ENCODE data around the gene ACP3.
"Not testable (repeated sequence)": the region's sequence is repeated elsewhere in the genome, so short reads cannot be mapped to it uniquely, and the experiment has no call there.

Gene ACP3

DNA sequence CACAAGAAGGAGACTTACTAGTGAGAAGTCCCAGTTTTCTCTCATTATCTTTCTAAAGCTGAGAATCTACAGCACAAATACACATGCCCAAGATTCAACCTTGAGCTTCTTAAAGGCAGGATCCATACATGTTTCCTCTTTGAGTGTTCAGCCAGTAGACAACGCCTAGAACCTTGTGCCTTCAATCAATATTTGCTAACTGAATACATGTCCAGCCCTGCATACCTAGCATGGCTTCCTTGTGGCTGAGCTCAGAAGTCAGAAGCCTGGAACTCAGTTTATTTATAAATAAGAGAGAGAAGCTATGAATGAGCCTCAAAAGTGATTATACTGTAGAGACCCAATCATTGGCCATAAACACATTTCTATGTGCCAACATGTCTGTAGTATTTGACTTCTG, 43.5 kb downstream of the ACP3 start:
- no peak for DNase-seq (ENCODE audit: low read depth in 2 of 2)

DNA sequence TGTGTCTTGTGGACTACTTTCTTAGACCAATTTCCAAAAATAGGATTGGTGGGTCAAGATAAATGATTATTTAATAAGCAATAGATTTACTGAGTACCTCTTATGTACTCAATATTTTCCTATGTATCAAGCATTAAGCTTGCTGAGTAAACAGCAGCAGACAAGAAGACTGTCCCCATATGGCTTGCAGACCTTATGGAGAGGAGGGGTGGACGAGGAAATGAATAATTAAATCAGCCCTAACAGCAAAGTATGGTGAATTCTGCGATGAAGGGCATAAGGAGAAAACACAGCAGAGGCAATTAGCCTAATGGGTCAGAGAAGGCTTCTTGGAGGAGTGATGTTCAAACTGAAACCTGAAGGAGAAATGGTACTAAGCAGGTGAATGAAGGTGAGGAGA, 45.1 kb downstream of the ACP3 start:
- no peak for DNase-seq (ENCODE audit: low read depth in 2 of 2)

DNA sequence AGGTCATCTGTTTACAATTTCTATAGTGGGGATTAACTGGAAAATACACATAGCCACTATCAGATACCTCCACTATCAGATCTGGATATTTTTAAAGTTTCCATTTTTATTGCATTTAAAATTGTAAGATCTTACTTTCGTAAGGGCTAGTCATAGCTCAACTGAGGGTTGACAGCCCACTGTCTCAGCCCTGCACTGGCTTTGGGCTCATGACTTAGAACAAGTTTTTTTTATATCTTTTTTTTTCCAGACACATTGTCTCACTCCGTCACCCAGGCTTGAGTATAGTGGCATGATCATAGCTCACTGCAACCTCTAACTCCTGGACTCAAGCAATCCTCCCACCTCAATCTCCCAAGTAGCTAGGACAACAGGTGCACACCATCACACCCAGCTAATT, 51.3 kb downstream of the ACP3 start:
- no peak for DNase-seq (ENCODE audit: low read depth in 2 of 2)

DNA sequence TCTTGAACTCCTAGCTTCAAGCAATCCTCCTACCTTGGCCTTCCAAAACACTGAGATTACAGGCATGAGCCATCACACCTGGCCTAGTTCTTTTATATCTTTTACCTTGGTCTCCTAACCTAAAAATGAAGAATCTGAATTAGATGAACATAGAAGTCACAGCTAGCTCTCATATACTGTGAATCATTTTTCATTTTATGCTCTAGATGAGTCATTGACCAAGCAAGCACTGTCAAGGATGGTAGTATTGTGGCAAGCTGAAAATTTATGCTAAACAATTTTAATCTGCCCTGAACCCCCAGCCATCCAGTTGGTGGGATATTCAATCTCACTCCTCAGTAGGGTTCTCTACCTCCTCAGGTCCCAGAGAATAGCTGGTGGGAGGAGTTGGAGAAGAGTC, 51.8 kb downstream of the ACP3 start:
- no peak for DNase-seq (ENCODE audit: low read depth in 2 of 2)

DNA sequence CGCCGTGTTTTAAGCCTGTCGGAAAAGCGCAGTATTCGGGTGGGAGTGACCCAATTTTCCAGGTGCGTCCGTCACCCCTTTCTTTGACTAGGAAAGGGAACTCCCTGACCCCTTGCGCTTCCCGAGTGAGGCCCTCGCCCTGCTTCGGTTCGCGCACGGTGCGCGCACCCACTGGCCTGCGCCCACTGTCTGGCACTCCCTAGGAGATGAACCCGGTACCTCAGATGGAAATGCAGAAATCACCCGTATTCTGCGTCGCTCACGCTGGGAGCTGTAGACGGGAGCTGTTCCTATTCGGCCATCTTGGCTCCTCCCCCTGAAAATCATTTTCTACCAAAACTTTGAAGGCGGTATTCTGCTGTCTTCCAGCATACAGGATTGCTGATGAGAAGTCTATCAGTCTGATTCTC, 59.7 kb downstream of the ACP3 start:
- not testable (repeated sequence) for DNase-seq (ENCODE audit: low read depth in 2 of 2)

DNA sequence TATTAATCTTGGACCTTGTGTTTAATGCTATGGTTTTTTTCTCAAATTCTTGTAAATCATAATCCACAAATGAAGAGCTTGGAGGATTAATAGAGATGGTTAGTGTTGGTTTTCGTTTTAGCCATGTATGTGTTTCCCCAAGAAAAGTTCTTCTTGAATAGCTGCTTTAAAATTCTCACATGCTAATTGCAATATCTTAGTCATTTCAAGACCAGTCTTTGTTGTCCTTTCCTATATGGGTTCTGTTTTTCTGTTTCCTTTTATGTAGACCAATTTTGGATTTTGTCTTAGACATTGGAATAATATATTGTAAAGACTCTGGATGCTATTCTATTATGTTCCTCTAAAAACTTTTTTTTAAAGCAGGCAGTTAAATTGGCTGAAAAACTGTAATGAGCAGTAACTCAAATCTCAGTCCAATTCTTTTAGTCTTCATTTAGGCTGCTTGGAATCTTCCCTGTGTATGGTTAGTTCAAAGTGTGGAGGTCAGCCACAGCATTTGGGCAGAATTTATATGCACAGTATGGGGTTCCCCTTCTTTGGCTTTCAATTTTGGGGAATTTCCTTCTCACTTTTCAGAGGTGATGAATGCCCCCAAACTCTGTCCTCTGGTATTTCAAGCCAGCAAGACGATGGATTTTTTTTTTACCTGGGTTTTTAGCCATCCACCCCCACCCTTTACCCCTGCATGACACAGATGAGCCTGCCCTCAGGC, 61.0 kb downstream of the ACP3 start:
- DNase-seq (ENCODE audit: low read depth in 2 of 2): no peak

DNA sequence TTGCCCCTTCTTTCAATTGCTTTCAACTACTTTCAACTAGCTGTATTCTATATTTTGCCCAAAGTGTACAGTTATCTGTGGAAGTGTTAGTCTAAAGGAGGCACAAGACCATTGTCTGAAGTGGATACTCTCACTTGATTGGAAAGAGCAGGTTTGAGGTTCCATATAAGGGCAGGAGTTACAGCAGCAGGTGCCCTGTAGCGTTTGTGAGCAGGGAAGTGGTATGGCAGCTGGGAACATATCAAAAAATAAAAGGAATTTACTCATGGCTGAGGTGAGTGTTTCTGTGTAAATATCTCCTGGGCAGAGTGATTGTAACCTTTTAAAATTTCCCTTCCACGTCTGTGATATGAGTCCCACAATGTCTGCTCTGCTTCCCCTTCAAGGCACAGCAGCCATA, 61.6 kb downstream of the ACP3 start:
- no peak for DNase-seq (ENCODE audit: low read depth in 2 of 2)

DNA sequence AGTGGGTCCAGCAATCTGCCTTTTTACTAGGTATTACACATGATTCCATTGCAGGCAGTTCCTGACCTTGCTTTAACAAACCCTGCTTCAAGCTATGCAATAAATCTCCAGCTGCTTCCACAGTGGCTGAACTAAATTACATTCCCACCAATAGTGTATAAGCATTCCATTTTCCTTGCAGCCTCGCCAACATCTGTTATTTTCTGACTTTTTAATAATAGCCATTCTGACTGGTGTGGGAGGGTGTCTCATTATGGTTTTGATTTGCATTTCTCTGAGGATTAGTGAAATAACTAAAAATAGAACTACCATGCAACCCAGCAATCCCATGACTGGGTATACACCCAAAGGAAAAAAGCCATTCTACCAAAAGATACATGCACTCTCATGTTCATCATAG, 63.7 kb downstream of the ACP3 start:
- DNase-seq (ENCODE audit: low read depth in 2 of 2): no peak

DNA sequence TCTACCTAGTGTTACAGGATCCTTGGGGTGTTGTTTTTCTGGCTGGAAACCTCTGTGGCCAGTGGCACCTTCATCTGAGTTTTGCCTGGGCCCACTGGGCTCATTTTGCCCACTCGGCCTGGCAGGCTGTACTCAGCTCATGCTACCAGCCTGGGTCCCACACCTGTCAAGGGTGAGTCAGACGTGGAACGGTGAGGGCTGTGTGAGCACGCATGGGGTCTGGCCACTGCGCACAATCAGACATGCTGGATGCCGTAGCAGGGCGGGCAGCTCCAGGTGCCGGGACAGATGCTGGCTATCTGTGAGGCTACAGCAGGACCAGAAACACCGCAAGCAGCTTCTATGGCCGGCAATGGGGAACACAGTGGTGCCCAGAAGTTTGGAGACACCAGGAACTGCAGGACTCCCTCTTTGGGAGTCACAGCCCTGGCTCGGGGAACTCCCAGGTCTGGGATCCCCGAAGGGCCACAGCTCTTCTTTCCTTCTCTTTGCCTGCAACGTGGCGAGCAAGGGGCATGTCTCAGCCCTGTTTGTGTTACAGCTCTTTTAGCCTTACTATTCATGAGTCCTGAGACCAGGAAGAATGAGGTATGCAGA, 64.2 kb downstream of the ACP3 start:
- no peak for DNase-seq (ENCODE audit: low read depth in 2 of 2)

DNA sequence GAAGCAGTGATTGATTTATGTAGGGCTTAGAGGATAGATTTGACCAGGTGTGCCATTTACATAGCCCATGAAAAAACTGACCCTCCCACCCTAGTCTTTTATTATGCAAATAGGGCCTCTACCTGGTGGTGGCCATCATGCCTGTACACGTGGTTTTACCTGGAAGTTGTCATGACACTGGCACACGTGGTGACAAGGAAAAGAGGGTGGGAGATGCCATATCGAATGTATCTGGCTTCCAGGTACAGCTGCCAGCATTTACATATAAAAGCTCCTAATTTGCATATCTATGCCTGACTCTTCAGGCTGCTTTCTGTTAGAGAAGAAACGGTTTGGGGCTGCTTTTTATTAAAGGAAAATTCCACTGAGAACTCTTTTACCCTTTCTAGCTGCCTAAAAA, 65.1 kb downstream of the ACP3 start:
- no peak for DNase-seq (ENCODE audit: low read depth in 2 of 2)

DNA sequence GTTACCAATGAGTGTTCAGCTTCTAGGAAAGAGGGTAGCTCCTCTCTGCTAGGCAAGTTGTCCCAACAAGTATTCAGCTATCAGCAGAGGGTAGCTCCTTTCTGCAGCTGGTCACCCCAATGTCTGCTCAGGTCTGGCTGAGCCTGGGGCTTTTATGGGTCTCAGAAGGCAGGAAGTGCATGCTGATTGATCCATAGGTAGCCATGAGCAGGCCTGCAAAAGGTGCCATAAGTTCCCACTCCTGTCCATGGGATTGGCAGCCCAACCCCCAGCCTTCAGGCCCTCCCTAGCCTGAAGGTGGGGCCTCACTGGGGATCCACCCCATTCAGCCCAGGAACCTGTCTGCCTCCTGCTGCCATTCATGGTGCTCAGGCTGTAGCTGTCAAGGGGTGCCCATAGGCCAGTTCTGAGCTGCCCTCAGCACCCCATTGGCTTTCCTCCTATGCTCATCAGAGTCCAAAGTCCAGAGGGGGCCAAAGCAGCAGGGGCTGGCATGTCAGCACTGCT, 65.5 kb downstream of the ACP3 start:
- no peak for DNase-seq (ENCODE audit: low read depth in 2 of 2)

DNA sequence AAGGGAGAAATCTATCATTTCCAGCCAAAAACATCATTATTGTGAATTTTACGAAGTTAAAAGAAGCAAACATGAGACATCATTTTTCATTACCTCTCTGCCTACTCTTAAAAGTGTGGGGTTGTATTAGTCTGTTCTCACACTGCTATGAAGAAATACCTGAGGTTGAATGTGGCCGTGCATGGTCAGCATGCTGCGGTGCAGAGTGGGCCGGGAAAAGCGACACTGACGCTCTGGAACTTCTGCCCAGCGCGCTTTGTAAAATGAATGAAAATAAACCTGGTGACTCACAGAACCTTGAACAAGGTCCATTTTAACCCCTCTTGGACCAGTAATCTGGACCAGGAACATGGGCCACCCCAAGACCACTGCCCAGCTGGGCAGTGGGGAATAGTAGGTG, 69.1 kb downstream of the ACP3 start:
- DNase-seq (ENCODE audit: low read depth in 2 of 2): no peak

DNA sequence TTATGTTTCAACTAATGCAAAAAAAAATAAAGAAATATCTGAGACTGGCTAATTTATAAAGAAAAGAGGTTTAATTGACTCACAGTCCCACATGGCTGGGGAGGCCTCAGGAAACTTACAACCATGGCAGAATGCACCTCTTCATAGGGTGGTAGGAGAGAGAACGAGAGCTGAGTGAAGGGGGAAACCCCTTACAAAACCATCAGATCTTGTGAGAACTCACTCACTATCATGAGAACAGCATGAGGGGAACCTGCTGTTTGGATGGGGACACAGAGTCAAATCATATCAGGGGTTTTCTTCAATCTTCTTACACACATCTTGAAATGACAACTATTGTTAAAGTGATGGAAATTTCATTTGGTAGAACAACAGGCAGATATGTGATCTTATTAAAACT, 75.5 kb downstream of the ACP3 start:
- not testable (repeated sequence) for DNase-seq (ENCODE audit: low read depth in 2 of 2)

DNA sequence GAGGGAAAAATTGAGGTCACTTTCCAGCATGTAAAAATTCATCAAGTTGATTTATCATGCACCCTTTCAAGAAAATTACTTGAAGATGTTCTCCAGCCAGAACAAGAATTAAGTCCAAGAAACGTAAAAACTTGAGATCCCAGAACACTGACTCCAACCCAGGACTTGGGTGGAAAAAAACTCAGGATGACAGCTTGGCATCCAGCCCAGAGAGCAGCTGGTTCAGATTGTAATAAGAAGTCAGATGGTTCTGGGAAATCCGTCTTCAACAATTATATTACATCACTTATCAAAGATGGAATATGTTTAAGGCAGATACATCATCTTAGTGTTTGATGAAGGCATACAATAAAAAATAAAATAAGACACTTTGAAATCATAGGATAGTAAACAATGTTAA, 77.1 kb downstream of the ACP3 start:
- DNase-seq (ENCODE audit: low read depth in 2 of 2): no peak

DNA sequence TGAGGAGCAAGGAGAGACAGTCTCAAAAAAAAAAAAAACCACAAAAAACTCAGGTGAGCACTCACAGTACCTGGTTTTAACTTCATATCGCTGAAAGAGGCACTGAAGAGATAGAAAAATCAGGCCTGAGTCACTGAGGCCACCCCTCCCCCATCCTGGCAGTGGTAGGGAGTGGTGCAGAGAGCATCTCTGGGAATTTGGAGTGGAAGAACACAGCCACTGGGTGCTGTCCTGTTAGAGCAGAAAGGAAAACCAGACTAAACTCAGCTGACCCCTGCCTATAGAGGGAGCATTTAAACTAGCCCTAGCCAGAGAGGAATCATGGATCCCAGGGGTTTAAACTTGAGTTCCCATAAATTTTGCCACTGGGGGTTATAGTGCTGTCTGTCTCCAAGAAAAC, 77.9 kb downstream of the ACP3 start:
- DNase-seq (ENCODE audit: low read depth in 2 of 2): no peak

DNA sequence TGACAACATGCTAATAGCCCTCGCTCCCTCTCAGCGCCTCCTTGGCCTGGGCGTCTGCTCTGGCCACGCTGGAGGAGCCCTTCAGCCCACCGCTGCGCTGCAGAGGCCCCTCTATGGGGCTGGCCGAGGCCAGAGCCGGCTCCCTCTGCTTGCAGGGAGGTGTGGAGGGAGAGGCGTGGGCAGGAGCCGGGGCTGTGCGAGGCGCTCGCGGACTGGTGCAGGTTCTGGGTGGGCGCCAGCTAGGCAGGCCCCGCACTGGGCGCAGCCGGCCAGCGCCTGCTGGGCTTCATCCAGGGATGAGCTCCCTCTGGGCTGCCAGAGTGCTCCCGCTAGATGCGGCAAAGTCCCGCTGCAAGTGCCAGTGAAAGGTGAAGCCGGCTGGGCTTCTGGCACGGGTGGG, 79.0 kb downstream of the ACP3 start:
- no peak for DNase-seq (ENCODE audit: low read depth in 2 of 2)

DNA sequence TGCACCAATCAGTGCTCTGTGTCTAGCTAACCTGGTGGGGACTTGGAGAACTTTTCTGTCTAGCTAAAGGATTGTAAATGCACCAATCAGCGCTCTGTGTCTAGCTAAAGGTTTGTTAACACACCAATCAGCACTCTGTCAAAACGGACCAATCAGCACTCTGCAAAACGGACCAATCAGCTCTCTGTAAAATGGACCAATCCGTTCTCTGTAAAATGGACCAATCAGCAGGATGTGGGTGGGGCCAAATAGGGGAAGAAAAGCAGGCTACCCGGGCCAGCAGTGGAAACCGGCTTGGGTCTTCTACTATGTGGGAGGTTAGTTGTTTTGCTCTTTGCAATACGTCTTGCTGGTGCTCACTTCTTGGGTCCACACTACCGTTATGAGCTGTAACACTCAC, 79.6 kb downstream of the ACP3 start:
- not testable (repeated sequence) for DNase-seq (ENCODE audit: low read depth in 2 of 2)

DNA sequence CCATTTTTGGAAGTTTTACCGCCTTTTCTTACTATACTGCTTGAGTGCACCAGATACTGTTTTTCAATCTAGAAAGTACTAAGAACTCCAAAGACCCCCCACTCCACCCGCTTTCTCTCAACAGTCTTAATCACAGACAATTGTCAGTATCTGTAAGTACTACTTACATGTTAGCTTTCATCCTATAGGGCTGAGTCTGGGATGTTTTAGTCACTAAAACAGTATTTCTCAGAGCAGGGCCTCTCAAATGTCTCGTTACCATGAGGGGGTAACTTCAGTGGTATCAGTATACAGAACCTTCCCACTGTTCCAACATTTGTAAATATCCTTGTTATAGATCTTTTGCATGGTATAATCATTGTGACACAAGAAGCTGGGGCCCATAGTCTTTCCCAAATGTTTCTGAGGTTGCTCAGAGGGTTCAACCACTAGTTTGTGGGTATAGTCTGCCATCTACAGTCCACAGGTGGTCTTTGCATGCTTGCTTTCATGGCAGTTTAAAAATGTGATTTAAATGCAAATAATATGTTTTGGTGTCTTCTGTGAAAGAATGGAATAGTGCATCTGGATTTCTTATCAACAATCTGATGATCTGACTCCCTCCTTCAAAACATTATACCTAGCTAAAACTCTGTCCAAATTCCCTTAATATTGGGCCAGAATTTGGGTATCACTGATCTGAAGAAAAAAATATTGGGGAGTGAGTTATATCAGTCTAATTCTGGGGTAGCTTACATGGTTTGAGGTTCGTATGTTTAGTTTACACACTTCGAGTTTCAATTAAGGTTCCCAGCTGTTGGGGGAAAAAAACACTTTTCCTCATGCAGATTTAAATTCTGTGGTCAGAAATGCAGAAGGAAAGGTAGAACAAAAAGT, 82.1 kb downstream of the ACP3 start:
- DNase-seq (ENCODE audit: low read depth in 2 of 2): no peak

DNA sequence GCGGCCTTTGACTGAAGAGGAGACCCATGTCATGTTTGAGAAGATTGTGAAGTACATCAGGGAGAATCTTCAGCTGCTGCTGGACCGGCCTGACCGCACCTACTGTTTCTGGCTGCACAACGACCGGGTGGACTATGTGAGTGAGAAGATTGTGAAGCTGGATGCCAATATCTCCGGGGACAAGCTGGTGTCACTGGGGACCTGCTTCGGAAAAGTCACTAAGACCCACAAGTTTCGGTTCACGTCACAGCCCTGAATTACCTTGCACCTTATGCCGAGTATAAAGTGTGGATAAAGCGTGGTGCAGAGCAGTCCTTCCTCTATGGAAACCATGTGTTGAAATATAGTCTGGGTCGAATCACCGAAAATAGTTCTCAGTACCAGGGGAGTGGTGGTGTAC, 84.0 kb downstream of the ACP3 start:
- DNase-seq (ENCODE audit: low read depth in 2 of 2): no peak

DNA sequence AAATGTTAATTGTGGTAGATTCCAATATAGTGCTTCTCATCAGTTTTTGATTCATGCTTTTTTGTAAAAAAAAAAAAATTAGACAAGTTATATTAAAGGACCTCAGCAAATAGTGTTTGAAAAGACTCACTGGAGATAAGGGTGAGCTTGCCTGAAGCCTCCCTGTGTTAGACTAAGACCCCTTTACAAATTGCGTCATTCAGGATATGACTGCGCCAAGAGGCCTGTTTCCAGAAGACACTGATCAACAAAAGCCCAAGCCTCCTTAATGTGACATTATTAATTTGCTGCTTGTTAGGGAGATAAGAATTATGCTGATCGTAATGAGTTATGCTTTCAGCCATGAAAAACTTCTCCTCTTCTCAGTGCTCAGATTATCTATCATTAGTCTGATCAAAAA, 87.1 kb downstream of the ACP3 start:
- DNase-seq (ENCODE audit: low read depth in 2 of 2): no peak

DNA sequence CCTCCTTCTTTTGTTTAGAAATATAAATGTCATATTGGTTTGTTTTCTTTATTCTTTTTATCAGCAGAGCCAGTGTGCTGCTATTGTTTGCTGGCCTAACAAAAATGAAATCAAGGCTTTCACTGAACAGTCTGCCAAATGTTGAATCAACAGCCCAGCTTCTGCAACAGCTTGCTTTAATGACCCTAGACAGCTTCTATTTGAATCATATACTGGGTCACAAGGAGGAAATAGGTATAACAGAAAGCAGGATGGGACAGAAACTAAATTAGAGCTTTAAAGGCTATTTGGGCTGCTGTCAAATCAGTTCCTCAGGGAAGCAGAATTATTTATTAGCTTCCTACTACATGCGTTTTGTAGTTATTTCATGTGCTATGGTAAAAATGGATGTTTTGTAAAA, 88.0 kb downstream of the ACP3 start:
- no peak for DNase-seq (ENCODE audit: low read depth in 2 of 2)

DNA sequence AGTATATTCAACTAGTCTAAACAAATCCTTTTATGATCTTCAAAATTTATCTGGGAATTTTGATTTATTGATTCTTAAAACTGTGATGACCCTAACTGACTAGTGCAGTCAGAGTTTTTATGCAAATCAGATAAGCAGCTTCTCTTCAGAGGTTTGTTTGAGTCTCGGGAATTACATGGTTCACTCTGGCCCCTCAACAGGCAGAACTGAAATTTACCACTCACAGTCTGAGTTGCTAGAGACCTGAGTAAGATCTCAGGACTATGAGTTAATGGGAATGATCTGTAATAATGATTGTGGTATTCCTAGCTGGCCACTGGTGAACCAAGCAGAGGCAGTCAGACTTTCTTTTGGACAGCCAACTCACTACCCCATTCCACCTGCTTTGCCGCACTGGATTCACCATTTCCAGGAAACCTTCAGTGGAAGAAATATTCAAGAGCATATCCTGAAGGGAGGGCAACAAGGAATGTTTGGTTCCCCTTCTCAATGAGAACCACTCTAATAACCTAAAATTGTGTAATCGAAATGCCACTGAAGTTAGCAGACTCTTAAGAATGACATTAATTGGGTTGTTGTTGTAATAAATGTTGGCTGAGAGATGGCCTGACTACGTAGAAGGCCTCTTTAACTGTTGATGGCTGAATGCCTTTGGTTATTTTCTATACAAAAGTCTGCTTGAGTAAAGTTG, 88.5 kb downstream of the ACP3 start:
- DNase-seq (ENCODE audit: low read depth in 2 of 2): no peak
